Natural killer cell treated with Interleukin-12 subunit alpha and Interleukin-12 subunit beta and Interleukin-15 and Interleukin-18, amount 100 ng/mL, for 72 hours (primary cell): ENCODE results near the gene EFCAB12. TPM values are rescaled to one million over a fixed set of nuclear protein-coding genes. Genes with fewer than 3 reads are reported as not detected.
"Not testable (repeated sequence)": the region's sequence is repeated elsewhere in the genome, so short reads cannot be mapped to it uniquely, and the experiment has no call there.

Experiments used
- ATAC-seq, 2 donors: fragments of 150-1000 bp; cut with Tn5 transposase in 1 of 2; sonication (Bioruptor Pico), chemical (Tn5 transposase) in 1 of 2; 2 replicates each; pipeline ENCODE4 v1.10.0; 2021
- DNase-seq: peaks from one replicate; pipeline ENCODE4 v3.0.0; 2022; ENCODE audit warnings: low spot score
- H3K27ac Mint-ChIP-seq, 2 donors: 1 replicate in 1 of 2; 2 replicates in 1 of 2; pipeline ENCODE4 v1.8.0; 2022; ENCODE audit warnings: mixed read lengths in 2 of 2, mild to moderate bottlenecking in 1 of 2, moderate library complexity in 1 of 2
- H3K27me3 Mint-ChIP-seq, 2 donors: 1 replicate in 1 of 2; 2 replicates in 1 of 2; pipeline ENCODE4 v1.8.0; 2022; ENCODE audit warnings: mixed read lengths in 2 of 2
- H3K36me3 Mint-ChIP-seq: one replicate; pipeline ENCODE4 v1.8.0; 2022; ENCODE audit warnings: mixed read lengths
- H3K4me1 Mint-ChIP-seq, 2 donors: 1 replicate in 1 of 2; 2 replicates in 1 of 2; pipeline ENCODE4 v1.8.0; 2022; ENCODE audit warnings: low read depth in 2 of 2, mixed read lengths in 2 of 2, mild to moderate bottlenecking in 1 of 2
- H3K4me3 Mint-ChIP-seq: one replicate; pipeline ENCODE4 v1.8.0; 2022; ENCODE audit warnings: mixed read lengths
- H3K9me3 Mint-ChIP-seq: 2 replicates; pipeline ENCODE4 v1.8.0; 2022; ENCODE audit warnings: mixed read lengths
- total RNA-seq, 2 donors: library from RNA; stranded (reverse); gene quantifications; one replicate each; pipeline ENCODE4 v1.2.3, GENCODE V29; 2022

The EFCAB12 gene
- total RNA-seq, 2 donors from 2014 or later: 1.0 to 2.3 TPM

GRCh38 chr3:129391583-129391982 is 36.9 kb downstream of the EFCAB12 start:
- ATAC-seq, H3K9me3 Mint-ChIP-seq, H3K4me3 Mint-ChIP-seq, H3K27me3 Mint-ChIP-seq, H3K36me3 Mint-ChIP-seq, H3K27ac Mint-ChIP-seq, DNase-seq: not testable (repeated sequence)
- H3K4me1 Mint-ChIP-seq: peaks cover 12 to 14% of the 10 kb centered on the region in 2 donors

GRCh38 chr3:129389572-129389937 is 38.9 kb downstream of the EFCAB12 start:
- DNase-seq (no peak), ATAC-seq (no peak)
- Mint-ChIP-seq H3K9me3 (no peaks in the 10 kb centered on the region), H3K4me3 (no peak overlapping the region), H3K36me3 (peaks cover 10% of the 10 kb centered on the region), H3K27ac (no peak overlapping the region), H3K4me1 (peaks cover 2 to 4% of the 10 kb centered on the region in 2 donors), H3K27me3 (no peaks in the 10 kb centered on the region)

GRCh38 chr3:129388791-129389571 is 39.5 kb downstream of the EFCAB12 start:
- H3K4me3 Mint-ChIP-seq, H3K27me3 Mint-ChIP-seq, H3K4me1 Mint-ChIP-seq, ATAC-seq, H3K27ac Mint-ChIP-seq, H3K36me3 Mint-ChIP-seq, H3K9me3 Mint-ChIP-seq, DNase-seq: not testable (repeated sequence)

DNA sequence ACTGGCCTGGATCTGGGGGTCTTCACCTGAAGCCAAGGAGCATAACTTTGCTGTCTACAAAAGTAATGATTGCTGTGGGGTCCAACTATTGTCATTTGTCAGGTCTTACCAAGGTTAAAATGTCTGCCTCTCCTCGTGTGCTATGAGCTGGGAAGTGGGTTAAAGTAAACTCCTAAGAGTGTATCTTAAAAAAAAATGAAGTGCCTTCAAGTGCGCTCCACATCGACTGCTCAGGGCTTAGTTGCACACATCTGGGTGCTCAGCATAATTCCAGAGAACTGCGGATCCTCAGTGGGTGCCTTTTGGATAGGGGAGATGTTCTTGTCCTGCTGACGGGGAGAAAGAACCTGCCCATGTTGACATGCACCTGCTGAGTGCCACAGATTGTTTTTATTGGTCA is 40.9 kb downstream of the EFCAB12 start:
- H3K4me1 Mint-ChIP-seq: no peaks in the 10 kb centered on the region
- no peak for DNase-seq
- H3K27ac Mint-ChIP-seq: no peak overlapping the region
- no peaks in the 10 kb centered on the region for H3K9me3 Mint-ChIP-seq
- H3K27me3 Mint-ChIP-seq: no peaks in the 10 kb centered on the region
- H3K36me3 Mint-ChIP-seq: peaks cover 10% of the 10 kb centered on the region
- H3K4me3 Mint-ChIP-seq: no peak overlapping the region
- no peak for ATAC-seq

GRCh38 chr3:129386984-129387383 is 41.5 kb downstream of the EFCAB12 start:
- H3K27ac Mint-ChIP-seq: no peak overlapping the region
- DNase-seq: no peak

GRCh38 chr3:129385507-129385906 is 42.9 kb downstream of the EFCAB12 start:
- H3K4me3 Mint-ChIP-seq, H3K36me3 Mint-ChIP-seq, DNase-seq, H3K9me3 Mint-ChIP-seq, ATAC-seq, H3K27ac Mint-ChIP-seq, H3K27me3 Mint-ChIP-seq, H3K4me1 Mint-ChIP-seq: not testable (repeated sequence)

More at GRCh38 chr3:129386984-129387383, 41.5 kb downstream of the EFCAB12 start:
- ATAC-seq: no peak
- Mint-ChIP-seq H3K4me3 (no peak overlapping the region), H3K9me3 (no peaks in the 10 kb centered on the region), H3K27me3 (no peaks in the 10 kb centered on the region), H3K36me3 (peaks cover 10% of the 10 kb centered on the region), H3K4me1 (no peaks in the 10 kb centered on the region)

DNA sequence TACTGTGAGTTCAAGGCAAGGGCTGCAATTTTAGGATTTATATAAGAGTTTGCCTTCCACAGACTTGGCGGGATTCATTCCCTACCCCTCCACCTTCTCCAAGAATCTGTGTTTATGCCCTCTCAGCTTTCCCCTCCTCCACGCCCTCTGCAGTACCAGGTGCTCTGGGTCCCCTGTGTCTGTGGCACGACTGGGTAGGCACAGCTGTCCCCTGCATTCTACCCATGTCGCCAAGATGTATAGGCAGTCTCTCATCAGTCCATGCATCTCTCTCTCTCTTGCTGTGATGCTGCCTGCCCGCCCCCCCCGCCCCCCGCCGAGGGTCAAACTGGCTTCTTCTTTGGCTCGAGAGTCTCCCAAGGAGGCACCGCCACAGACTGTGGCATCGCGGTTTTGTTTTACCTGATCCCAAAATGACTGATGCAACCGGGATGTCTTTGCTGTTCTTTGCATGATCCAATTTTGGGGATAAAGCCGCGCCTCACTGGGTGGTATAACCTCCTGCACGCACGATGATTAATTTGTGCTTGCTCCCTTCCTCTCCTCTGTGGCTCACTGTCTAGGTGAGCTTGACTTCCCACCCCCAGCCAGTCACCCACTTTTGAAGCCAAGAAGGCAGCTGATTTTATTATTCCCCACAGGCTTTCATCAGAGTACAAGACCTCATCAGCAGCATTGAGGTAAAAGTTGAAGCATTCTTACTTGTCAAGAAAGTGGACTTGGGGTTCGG is 43.7 kb downstream of the EFCAB12 start:
- Mint-ChIP-seq H3K4me1 (no peaks in the 10 kb centered on the region), H3K36me3 (peaks cover 10% of the 10 kb centered on the region), H3K27me3 (no peaks in the 10 kb centered on the region), H3K9me3 (no peaks in the 10 kb centered on the region), H3K27ac (no peak overlapping the region), H3K4me3 (no peak overlapping the region)
- ATAC-seq: no peak
- no peak for DNase-seq

GRCh38 chr3:129384103-129384502 is 44.3 kb downstream of the EFCAB12 start:
- H3K4me3 Mint-ChIP-seq, H3K4me1 Mint-ChIP-seq, H3K36me3 Mint-ChIP-seq, ATAC-seq, H3K9me3 Mint-ChIP-seq, H3K27me3 Mint-ChIP-seq, DNase-seq, H3K27ac Mint-ChIP-seq: not testable (repeated sequence)

- no peaks in the 10 kb centered on the region for H3K9me3 Mint-ChIP-seq
- no peak for DNase-seq
- peak; percentile 82 to 85 for ATAC-seq
- H3K27ac Mint-ChIP-seq: no peak overlapping the region
- no peak overlapping the region for H3K4me3 Mint-ChIP-seq
- peaks cover 9% of the 10 kb centered on the region for H3K36me3 Mint-ChIP-seq
- H3K4me1 Mint-ChIP-seq: no peaks in the 10 kb centered on the region
- no peaks in the 10 kb centered on the region for H3K27me3 Mint-ChIP-seq
These were observed 45.1 kb downstream of the EFCAB12 start for GRCh38 chr3:129383292-129383860.

DNA sequence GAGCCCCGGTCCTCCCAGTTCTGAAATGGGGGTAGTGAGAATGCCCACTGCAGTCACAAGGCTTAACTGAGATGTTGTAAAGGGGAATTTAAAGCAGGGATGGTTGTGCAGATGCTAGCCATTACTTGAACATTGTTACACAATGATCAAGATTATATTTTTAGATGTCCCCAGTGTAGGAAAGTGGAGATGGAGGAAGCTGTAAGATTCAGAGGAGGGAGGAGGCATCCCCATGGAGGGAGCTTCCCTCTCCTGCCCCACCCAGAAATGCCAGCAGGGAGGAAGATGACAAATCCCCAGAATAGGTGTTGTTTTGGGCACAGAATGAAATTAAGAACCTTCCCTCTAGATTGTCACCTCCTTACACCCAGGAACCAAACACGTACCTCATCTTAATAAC is 46.1 kb downstream of the EFCAB12 start:
- no peaks in the 10 kb centered on the region for H3K27me3 Mint-ChIP-seq
- ATAC-seq: no peak
- H3K4me1 Mint-ChIP-seq: no peaks in the 10 kb centered on the region
- no peak overlapping the region for H3K27ac Mint-ChIP-seq
- no peak overlapping the region for H3K4me3 Mint-ChIP-seq
- H3K36me3 Mint-ChIP-seq: peaks cover 2% of the 10 kb centered on the region
- no peaks in the 10 kb centered on the region for H3K9me3 Mint-ChIP-seq
- no peak for DNase-seq

DNA sequence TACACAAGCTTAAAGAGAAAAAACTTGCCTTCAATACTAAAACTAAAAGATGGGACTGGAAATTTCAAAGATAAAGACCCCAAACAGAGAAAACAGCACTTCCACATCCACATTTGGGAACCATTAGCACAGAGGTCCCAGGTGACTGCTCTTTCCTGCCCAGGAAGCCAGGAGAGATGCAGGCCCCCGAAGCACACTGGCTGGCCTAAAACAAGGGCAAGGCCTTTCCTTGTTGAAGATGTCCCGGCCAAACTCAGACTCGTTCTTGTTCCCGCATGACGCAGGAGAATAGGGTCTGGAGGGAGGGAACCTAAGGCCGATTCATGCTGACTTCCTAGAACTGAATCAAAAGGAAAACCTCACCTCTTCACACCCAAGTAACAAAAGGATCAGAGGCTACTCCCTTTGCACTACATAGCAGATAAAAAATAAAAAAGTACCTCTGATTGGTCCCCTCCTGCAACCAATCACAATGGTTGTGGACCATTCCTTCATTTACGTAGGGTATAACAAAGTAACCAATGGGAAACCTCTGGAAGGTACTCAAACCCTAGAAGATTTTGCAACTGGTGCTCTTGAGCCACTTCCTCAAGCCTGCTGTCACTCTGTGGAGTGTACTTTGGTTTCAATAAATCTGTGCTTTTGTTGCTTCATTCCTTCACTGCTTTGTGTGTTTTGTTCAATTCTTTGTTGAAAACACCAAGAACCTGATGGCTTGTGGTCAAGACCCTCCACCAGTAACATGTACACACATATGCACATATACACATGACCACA is 48.7 kb downstream of the EFCAB12 start:
- no peak overlapping the region for H3K27ac Mint-ChIP-seq
- ATAC-seq: no peak
- no peak overlapping the region for H3K4me3 Mint-ChIP-seq
- no peaks in the 10 kb centered on the region for H3K36me3 Mint-ChIP-seq
- no peaks in the 10 kb centered on the region for H3K9me3 Mint-ChIP-seq
- no peaks in the 10 kb centered on the region for H3K27me3 Mint-ChIP-seq
- DNase-seq: no peak
- no peaks in the 10 kb centered on the region for H3K4me1 Mint-ChIP-seq

DNA sequence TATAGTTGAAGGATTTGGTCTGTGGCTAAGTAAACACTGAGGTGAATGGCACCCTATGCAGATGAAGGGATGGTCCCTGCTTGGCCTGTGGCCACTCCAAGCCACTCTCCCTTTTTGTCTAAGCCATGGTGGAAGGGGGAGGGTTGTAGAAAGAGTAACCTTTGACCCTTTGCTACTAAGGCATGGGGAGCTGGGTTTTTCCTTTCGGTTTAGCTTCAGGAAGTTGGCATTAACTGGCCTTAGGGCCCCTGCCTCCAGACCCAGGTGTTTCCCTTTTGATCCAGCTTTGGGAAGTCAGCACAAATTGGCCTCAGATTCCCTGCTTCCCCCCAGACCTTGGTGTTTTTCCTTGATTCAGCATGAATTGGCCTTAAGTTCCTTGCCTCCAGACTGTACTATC is 49.5 kb downstream of the EFCAB12 start:
- Mint-ChIP-seq H3K4me1 (no peaks in the 10 kb centered on the region), H3K36me3 (no peaks in the 10 kb centered on the region), H3K27me3 (no peaks in the 10 kb centered on the region)

DNA sequence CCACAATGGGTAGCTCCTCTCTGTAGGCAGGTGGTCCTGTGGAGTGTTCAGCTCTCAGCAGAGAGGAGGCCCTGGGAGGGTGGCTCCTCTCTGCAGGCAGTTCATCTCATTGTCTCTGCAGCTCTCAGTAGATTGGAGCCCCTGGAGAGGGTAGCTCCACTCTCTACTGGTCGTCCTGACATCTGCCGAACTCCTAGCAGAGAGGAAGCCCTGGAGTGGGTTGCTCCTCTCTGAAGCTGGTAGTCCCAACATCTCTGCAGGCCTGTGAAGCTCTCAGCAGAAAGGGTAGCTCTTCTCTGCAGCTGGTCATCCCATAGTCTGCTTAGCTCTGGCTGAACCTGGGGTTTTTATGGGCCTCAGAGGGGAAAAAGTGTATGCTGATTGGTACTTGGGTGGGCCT is 50.8 kb downstream of the EFCAB12 start:
- Mint-ChIP-seq H3K9me3 (no peaks in the 10 kb centered on the region), H3K4me3 (no peak overlapping the region), H3K27ac (no peak overlapping the region), H3K36me3 (no peaks in the 10 kb centered on the region), H3K4me1 (no peaks in the 10 kb centered on the region), H3K27me3 (no peaks in the 10 kb centered on the region)
- DNase-seq (no peak), ATAC-seq (no peak)

More for the DNA sequence above, 49.5 kb downstream of the EFCAB12 start:
- no peak overlapping the region for H3K4me3 Mint-ChIP-seq
- H3K27ac Mint-ChIP-seq: no peak overlapping the region
- DNase-seq (no peak), ATAC-seq (no peak)
- no peaks in the 10 kb centered on the region for H3K9me3 Mint-ChIP-seq

DNA sequence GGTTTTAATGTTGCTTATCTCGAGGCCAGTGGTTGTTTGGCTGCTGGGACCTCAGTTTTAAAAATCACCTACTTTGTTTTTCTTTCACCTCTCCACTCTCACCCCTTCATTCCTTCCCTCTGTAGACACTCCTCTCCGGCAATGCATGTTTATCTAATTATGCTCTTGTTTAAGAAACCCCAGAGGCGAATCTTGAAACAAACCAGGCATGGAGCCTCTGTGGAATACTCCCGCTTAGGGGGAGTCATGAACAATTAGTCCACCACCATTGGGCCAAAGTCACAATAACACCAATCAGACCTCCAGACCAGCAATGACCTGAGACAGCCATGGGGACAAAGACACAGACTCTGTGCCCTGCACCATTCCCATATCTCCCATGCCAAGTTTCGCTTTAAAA is 53.3 kb downstream of the EFCAB12 start:
- Mint-ChIP-seq H3K27ac (no peak overlapping the region), H3K4me1 (no peaks in the 10 kb centered on the region), H3K27me3 (no peaks in the 10 kb centered on the region), H3K36me3 (no peaks in the 10 kb centered on the region), H3K4me3 (no peak overlapping the region), H3K9me3 (no peaks in the 10 kb centered on the region)
- no peak for ATAC-seq
- no peak for DNase-seq
